ENCODE results near the gene TMEM217. TPM values are rescaled to one million over a fixed set of nuclear protein-coding genes. Genes with fewer than 3 reads are reported as not detected.

TMEM217 gene
- total RNA-seq, 4 donors from 2014 or later = 0.41 to 1.4 (median 1.1) TPM; not detected in 1

- in situ Hi-C loops (cut with MboI; ENCODE audit: low pct_ligation_motif_present in 1 of 4, low pct_unique_long_range_greater_than_20kb in 1 of 4, low sequenced_read_pairs in 3 of 4) (loop anchor here (5.0 kb wide), 1 partner anchor 121 kb away; no protein-coding TSS in a partner anchor), intact Hi-C loops (cut with DNase I; ENCODE audit: low total_unique reads) (loop anchor here (5.0 kb wide), 1 partner anchor 41 kb away; no protein-coding TSS in a partner anchor)
- Histone ChIP-seq H3K4me3 (peak overlapping the region in 1 of 4 donors; percentile 92), H3K4me1 (peaks cover 14 to 51% (median 22%) of the 10 kb centered on the region in 4 donors), H3K27ac (peak overlapping the region; percentile 96 to 98 (median 96)), H3K9me3 (no peaks in the 10 kb centered on the region), H3K27me3 (no peaks in the 10 kb centered on the region), H3K36me3 (peaks cover 0 to 27% (median 15%) of the 10 kb centered on the region in 4 donors)
- DNase-seq = no peak
- no peak for TF ChIP-seq POLR2A (IDR thresholded peaks at IDR 0.05)
- TF ChIP-seq CTCF (IDR thresholded peaks at IDR 0.05) = no peak
- TF ChIP-seq EP300 (IDR thresholded peaks at IDR 0.05; ENCODE audit: low read depth) = no peak
- TF ChIP-seq POLR2AphosphoS5 (IDR thresholded peaks at IDR 0.05) = no peak
- WGBS, 2 donors (ENCODE audit: low coverage in 1 of 2) = 83% methylated on average over 7 of the region's 7 CpGs; no CpG with 5 or more reads in 1 of the 2 donors
Measured at GRCh38 chr6:37172912-37173492, 84.9 kb downstream of the TMEM217 start.

- Histone ChIP-seq H3K4me3 (peak overlapping the region; percentile 78 to 92 (median 88)), H3K4me1 (peaks cover 14 to 51% (median 22%) of the 10 kb centered on the region in 4 donors), H3K27me3 (no peaks in the 10 kb centered on the region), H3K36me3 (peaks cover 0 to 27% (median 15%) of the 10 kb centered on the region in 4 donors), H3K9me3 (no peaks in the 10 kb centered on the region), H3K27ac (peak overlapping the region; percentile 96 to 98 (median 96))
- WGBS, 2 donors (ENCODE audit: low coverage in 1 of 2) = 0 to 10% methylated on average over 1 to 17 of the region's 17 CpGs
- DNase-seq = peak; percentile 94
- intact Hi-C loops (cut with DNase I; ENCODE audit: low total_unique reads) = loop anchor here (2.0 to 5.0 kb wide), 3 partner anchors 40 to 121 kb away; no protein-coding TSS in a partner anchor
- TF ChIP-seq POLR2A (IDR thresholded peaks at IDR 0.05) (peak; percentile 52), POLR2AphosphoS5 (IDR thresholded peaks at IDR 0.05) (peak; percentile 68 to 75 (median 69)), EP300 (IDR thresholded peaks at IDR 0.05; ENCODE audit: low read depth) (no peak), CTCF (IDR thresholded peaks at IDR 0.05) (peak; percentile 88 to 100 (median 95))
- in situ Hi-C loops (cut with MboI; ENCODE audit: low pct_ligation_motif_present in 1 of 4, low pct_unique_long_range_greater_than_20kb in 1 of 4, low sequenced_read_pairs in 3 of 4) = loop anchor here (5.0 kb wide), 1 partner anchor 120 kb away; no protein-coding TSS in a partner anchor
Measured at GRCh38 chr6:37171970-37172812, 85.8 kb downstream of the TMEM217 start.

GRCh38 chr6:37171201-37171969 lies 86.6 kb downstream of the TMEM217 start:
- H3K36me3 ChIP-seq = peaks cover 0 to 27% (median 15%) of the 10 kb centered on the region in 4 donors
- in situ Hi-C loops (cut with MboI; ENCODE audit: low pct_ligation_motif_present in 1 of 4, low pct_unique_long_range_greater_than_20kb in 1 of 4, low sequenced_read_pairs in 3 of 4) (loop anchor here (5.0 kb wide), 1 partner anchor 119 kb away; no protein-coding TSS in a partner anchor), intact Hi-C loops (cut with DNase I; ENCODE audit: low total_unique reads) (loop anchor here (2.0 to 5.0 kb wide), 3 partner anchors 39 to 121 kb away; no protein-coding TSS in a partner anchor)
- no peaks in the 10 kb centered on the region for H3K9me3 ChIP-seq
- WGBS, 2 donors (ENCODE audit: low coverage in 1 of 2) = 0 to 1% methylated on average over 5 to 45 of the region's 45 CpGs
- H3K27me3 ChIP-seq = no peaks in the 10 kb centered on the region
- peak overlapping the region; percentile 96 to 98 (median 96) for H3K27ac ChIP-seq
- H3K4me3 ChIP-seq = peak overlapping the region; percentile 78 to 92 (median 88)
- H3K4me1 ChIP-seq = peaks cover 14 to 51% (median 22%) of the 10 kb centered on the region in 4 donors
- no peak for TF ChIP-seq CTCF (IDR thresholded peaks at IDR 0.05)
- no peak for TF ChIP-seq POLR2A (IDR thresholded peaks at IDR 0.05)
- TF ChIP-seq POLR2AphosphoS5 (IDR thresholded peaks at IDR 0.05) = peak in 2 of 3 donors; percentile 4 to 7
- no peak for TF ChIP-seq EP300 (IDR thresholded peaks at IDR 0.05; ENCODE audit: low read depth)
- peak; percentile 53 for DNase-seq
